RWPE2 (cell line): ENCODE results near the gene MRC2.
A peak's percentile ranks its signal among the peaks of the same experiment; 100 is the strongest.

ENCODE experiments used
- ATAC-seq: fragments of 200-7000 bp; cut with Tn5 transposase; 3 replicates; pipeline ENCODE4 v1.9.1; 2021; ENCODE audit warnings: low read depth
- DNase-seq: peaks from one replicate; pipeline ENCODE4 v3.0.0-alpha.2; 2020; ENCODE audit warnings: low spot score
- H3K27ac ChIP-seq: fragments of 450-650 bp; 2 replicates; pipeline ENCODE4 v1.5.1; 2017; ENCODE audit warnings: mild to moderate bottlenecking; ENCODE audit not compliant: poor library complexity, severe bottlenecking
- H3K27me3 ChIP-seq: fragments of 250-450 bp; sonication (Bioruptor Pico); 2 replicates; pipeline ENCODE4 v1.5.1; 2021; ENCODE audit warnings: mild to moderate bottlenecking, moderate library complexity; ENCODE audit not compliant: insufficient read depth, poor library complexity, severe bottlenecking
- H3K36me3 ChIP-seq: fragments of 250-450 bp; sonication (Bioruptor Pico); 2 replicates; pipeline ENCODE4 v1.5.1; 2020; ENCODE audit warnings: low read depth, mild to moderate bottlenecking, moderate library complexity
- H3K4me1 ChIP-seq: fragments of 250-450 bp; sonication (Bioruptor Pico); 2 replicates; pipeline ENCODE4 v1.5.1; 2021; ENCODE audit warnings: mild to moderate bottlenecking, moderate library complexity; ENCODE audit not compliant: insufficient read depth, poor library complexity, severe bottlenecking
- H3K4me3 ChIP-seq: fragments of 250-450 bp; sonication (Bioruptor Pico); 2 replicates; pipeline ENCODE4 v1.5.1; 2021; ENCODE audit warnings: mild to moderate bottlenecking, moderate library complexity; ENCODE audit not compliant: severe bottlenecking
- H3K9me3 ChIP-seq: fragments of 250-450 bp; sonication (Bioruptor Pico); 2 replicates; pipeline ENCODE4 v1.5.1; 2021; ENCODE audit warnings: mild to moderate bottlenecking, moderate library complexity; ENCODE audit not compliant: severe bottlenecking
- TF ChIP-seq, protein P1 (sequence below): fragments of 450-650 bp; IDR thresholded peaks from one replicate; pipeline ENCODE4 v1.5.1; 2017; ENCODE audit warnings: mild to moderate bottlenecking, moderate library complexity; ENCODE audit not compliant: poor library complexity, severe bottlenecking

The MRC2 gene

DNA sequence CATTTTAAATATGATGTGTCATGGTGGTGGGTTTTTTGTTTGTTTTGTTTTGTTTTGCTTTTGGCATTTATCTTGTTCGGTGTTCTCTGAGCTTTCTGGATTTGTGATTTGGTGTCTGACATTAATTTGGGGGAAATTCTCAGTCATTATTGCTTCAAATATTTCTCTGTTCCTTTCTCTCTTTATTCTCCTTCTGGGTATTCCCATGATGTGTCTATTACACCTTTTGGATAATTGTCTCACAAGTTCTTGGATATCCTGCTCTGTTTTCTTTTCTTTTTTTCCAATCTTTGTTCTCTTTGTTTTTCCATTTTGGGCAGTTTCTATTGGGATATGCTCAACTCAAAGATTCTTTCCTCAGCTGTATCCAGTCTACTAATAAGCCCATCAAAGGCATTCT, 92.1 kb downstream of the MRC2 start:
- Histone ChIP-seq H3K4me1 (peaks cover 4% of the 10 kb centered on the region), H3K27ac (no peak overlapping the region), H3K4me3 (no peak overlapping the region), H3K9me3 (no peaks in the 10 kb centered on the region), H3K36me3 (no peaks in the 10 kb centered on the region), H3K27me3 (no peaks in the 10 kb centered on the region)
- TF ChIP-seq, protein P1, sequence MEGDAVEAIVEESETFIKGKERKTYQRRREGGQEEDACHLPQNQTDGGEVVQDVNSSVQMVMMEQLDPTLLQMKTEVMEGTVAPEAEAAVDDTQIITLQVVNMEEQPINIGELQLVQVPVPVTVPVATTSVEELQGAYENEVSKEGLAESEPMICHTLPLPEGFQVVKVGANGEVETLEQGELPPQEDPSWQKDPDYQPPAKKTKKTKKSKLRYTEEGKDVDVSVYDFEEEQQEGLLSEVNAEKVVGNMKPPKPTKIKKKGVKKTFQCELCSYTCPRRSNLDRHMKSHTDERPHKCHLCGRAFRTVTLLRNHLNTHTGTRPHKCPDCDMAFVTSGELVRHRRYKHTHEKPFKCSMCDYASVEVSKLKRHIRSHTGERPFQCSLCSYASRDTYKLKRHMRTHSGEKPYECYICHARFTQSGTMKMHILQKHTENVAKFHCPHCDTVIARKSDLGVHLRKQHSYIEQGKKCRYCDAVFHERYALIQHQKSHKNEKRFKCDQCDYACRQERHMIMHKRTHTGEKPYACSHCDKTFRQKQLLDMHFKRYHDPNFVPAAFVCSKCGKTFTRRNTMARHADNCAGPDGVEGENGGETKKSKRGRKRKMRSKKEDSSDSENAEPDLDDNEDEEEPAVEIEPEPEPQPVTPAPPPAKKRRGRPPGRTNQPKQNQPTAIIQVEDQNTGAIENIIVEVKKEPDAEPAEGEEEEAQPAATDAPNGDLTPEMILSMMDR: no peak
- no peak for DNase-seq
- no peak for ATAC-seq

DNA sequence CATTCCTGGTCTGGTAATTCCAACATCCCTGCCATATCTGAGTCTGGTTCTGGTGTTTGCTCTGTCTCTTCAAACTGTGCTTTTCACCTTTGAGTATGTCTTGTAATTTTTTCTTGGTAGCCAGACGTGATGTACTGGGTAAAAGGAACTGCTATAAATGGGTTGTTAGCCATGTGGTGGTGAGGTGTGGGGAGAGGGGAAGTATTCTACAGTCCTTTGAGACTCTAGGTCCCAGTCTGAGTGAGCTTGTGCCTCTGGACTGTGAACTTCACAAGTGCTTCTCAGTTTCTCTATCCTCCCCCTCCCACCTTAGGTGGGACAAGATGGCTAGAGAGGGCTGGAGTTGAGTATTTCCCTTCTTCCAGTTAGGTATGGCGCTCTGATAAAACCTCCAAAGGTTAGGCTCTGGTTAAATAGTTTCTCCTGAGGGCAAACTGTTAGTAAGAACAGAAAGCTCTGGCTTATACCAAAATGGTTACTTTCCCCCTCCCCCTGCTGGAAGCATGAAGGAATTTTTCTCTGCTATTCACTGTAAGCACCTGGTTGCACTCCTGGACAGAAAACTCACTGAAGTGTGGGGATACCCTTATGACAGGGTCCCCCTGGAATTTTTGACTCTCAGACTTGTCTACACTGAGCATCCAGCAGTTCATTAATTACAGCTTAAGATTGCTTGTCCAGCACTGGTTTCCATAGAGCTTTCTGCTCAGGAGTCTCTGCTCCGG, 92.8 kb downstream of the MRC2 start:
- peaks cover 11% of the 10 kb centered on the region for H3K4me1 ChIP-seq
- H3K27me3 ChIP-seq: no peaks in the 10 kb centered on the region
- TF ChIP-seq, protein P1: peak; percentile 38
- no peaks in the 10 kb centered on the region for H3K36me3 ChIP-seq
- no peaks in the 10 kb centered on the region for H3K9me3 ChIP-seq
- no peak overlapping the region for H3K4me3 ChIP-seq
- ATAC-seq (peak; percentile 56; the same call in 2 of the 3 replicates), DNase-seq (no peak)
- H3K27ac ChIP-seq: no peak overlapping the region

DNA sequence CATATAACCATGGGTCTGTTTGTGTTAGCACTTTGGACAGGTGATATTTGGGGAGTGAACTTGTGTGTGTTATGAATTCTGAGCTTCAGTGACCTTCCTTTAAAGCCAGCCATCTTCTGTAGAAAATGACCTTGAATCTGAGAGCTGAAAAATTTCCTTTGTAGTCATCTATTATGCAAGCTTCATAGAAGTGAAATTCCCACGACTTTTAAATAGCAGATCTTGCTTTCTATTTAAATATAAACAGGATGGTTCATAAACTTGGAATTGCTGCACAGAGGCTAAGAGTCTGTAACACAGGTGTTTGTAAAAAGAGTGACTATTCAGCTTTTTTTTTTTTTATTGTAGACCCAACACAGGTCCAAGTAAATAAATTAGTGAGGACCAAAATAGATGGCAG, 95.2 kb downstream of the MRC2 start:
- DNase-seq (no peak), ATAC-seq (no peak)
- no peaks in the 10 kb centered on the region for H3K36me3 ChIP-seq
- H3K27me3 ChIP-seq: no peaks in the 10 kb centered on the region
- H3K9me3 ChIP-seq: no peaks in the 10 kb centered on the region
- H3K4me3 ChIP-seq: no peak overlapping the region
- no peak overlapping the region for H3K27ac ChIP-seq
- H3K4me1 ChIP-seq: peaks cover 20% of the 10 kb centered on the region
- TF ChIP-seq, protein P1: no peak

DNA sequence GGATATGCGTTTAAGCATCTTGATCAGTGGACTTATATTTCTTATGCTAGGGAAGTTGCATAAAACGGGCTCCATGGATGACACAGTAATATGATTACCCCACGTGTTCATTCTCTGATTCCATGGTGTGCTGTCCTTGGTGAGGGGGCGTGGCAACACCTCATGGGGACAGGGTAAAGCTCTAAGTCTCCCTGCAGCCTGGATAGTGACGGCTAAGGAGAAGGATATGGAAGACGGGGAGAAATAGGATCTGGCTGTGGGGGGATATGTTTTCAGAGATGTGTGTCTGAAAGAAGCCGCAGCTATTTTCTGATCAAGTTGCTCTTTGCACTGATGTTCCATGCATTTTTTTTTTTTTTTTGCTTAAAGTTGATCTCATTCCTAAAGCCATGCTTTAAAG, 96.4 kb downstream of the MRC2 start:
- H3K36me3 ChIP-seq: no peaks in the 10 kb centered on the region
- peaks cover 20% of the 10 kb centered on the region for H3K4me1 ChIP-seq
- H3K4me3 ChIP-seq: no peak overlapping the region
- H3K9me3 ChIP-seq: no peaks in the 10 kb centered on the region
- TF ChIP-seq, protein P1: no peak
- no peaks in the 10 kb centered on the region for H3K27me3 ChIP-seq
- no peak overlapping the region for H3K27ac ChIP-seq
- ATAC-seq: no peak
- DNase-seq: no peak
